HL-60 (cell line): Measurements from ENCODE around the gene TSSK6.
A peak's percentile ranks its signal among the peaks of the same experiment; 100 is the strongest.

Source experiments
- DNase-seq, 2 experiments: peaks; one replicate each; pipeline ENCODE4 v3.0.0-alpha.2; 2010 to 2020; ENCODE audit warnings: low read depth in 1 of 2, low spot score in 1 of 2
- H3K27ac ChIP-seq: fragments of 250-450 bp; sonication (Bioruptor Pico); replicated peaks from 2 replicates; pipeline ENCODE4 v1.5.1; 2020; ENCODE audit warnings: mild to moderate bottlenecking, moderate library complexity
- H3K27me3 ChIP-seq: fragments of 250-450 bp; sonication (Bioruptor Pico); 2 replicates; pipeline ENCODE4 v1.5.1; 2021; ENCODE audit warnings: mild to moderate bottlenecking, moderate library complexity; ENCODE audit not compliant: insufficient read depth, poor library complexity, severe bottlenecking
- H3K4me3 ChIP-seq: replicated peaks from 2 replicates; pipeline ENCODE4 v1.5.1; 2011; ENCODE audit warnings: mild to moderate bottlenecking, control low read depth, low read length; ENCODE audit not compliant: insufficient read depth
- GABPA ChIP-seq: IDR thresholded peaks from 2 replicates; pipeline ENCODE4 v1.6.1; 2012; ENCODE audit warnings: low read depth
- POLR2AphosphoS5 ChIP-seq: IDR thresholded peaks from 2 replicates; pipeline ENCODE4 v1.6.1; 2012; ENCODE audit warnings: low read depth
- SPI1 ChIP-seq: IDR thresholded peaks from 2 replicates; pipeline ENCODE4 v1.6.1; 2012; ENCODE audit warnings: low read depth, mild to moderate bottlenecking, borderline replicate concordance
- TF ChIP-seq, protein P1 (sequence below): IDR thresholded peaks from one replicate; pipeline ENCODE4 v1.5.1; 2011; ENCODE audit warnings: low read length, control low read depth, inconsistent platforms; ENCODE audit not compliant: insufficient read depth
- TF ChIP-seq, protein P2 (sequence below): IDR thresholded peaks from 2 replicates; pipeline ENCODE4 v1.6.1; 2012; ENCODE audit warnings: low read depth; ENCODE audit not compliant: insufficient replicate concordance

Gene TSSK6

DNA sequence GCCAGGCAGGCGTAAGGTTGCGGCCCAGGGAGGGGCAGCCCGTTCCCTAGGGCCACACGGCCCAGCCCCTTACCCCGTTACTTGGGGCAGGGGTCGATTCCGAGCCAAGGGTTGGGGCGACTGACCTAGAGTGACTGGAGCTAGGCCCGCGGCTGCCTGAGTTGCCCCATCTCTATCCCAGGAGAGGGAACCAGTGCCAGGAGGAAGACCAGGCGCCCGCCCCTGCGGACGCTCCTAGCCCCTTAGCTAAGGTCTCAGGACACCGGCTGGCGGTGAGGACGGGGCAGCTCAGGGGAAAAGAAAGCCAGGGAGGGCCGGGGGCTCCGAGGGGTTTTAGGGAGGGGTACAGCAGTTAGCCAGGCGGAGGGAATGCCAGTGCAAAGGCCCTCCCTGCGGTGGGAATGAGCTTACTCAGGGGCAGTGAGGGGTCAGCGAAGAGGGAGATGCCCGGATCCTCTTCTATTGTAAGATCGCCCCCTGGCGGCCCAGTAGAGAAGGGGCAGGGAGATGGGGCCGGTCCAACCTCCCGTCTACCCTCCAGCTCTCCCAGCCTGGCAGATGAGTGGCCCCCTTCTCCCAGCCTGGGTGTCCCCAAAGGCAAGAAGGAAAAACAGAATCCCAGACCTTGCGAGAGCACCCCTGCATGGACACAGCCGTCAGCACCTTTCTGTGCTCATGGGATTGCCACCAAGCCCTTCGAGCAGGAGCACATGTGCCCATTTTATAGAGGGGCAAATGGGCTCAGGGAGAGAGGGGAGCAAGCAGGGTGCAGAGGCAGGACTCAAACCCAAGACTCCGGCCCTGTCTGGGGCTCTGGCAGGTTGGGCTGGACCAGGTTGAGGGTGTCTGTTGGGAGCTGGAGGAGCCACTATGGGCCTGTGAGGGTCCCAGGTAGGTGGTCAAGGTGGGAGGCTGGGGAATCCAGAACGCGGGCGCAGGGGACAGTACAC lies 39.0 kb upstream of the TSSK6 start:
- TF ChIP-seq SPI1: no peak
- TF ChIP-seq, protein P1, sequence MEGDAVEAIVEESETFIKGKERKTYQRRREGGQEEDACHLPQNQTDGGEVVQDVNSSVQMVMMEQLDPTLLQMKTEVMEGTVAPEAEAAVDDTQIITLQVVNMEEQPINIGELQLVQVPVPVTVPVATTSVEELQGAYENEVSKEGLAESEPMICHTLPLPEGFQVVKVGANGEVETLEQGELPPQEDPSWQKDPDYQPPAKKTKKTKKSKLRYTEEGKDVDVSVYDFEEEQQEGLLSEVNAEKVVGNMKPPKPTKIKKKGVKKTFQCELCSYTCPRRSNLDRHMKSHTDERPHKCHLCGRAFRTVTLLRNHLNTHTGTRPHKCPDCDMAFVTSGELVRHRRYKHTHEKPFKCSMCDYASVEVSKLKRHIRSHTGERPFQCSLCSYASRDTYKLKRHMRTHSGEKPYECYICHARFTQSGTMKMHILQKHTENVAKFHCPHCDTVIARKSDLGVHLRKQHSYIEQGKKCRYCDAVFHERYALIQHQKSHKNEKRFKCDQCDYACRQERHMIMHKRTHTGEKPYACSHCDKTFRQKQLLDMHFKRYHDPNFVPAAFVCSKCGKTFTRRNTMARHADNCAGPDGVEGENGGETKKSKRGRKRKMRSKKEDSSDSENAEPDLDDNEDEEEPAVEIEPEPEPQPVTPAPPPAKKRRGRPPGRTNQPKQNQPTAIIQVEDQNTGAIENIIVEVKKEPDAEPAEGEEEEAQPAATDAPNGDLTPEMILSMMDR: peak; percentile 78
- DNase-seq: peak in 1 of 2 experiments; percentile 45
- no peak overlapping the region for H3K27ac ChIP-seq
- no peak overlapping the region for H3K4me3 ChIP-seq
- no peaks in the 10 kb centered on the region for H3K27me3 ChIP-seq

DNA sequence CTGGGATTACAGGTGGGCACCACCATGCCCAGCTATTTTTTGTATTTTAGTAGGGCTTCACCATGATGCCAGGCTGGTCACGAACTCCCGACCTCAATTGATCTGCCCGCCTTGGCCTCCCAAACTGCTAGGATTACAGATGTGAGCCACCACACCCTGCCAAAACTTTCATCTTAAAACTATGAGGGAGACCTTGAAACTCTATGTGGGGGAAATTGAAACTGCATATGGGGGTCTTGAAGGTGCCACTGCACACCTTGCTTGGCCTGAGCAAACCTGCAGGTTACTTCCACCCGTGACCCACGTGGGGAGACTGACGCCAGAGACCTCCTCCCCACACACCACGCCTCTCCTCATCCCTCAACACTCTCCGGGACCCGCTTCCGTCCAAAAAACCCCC lies 38.3 kb upstream of the TSSK6 start:
- no peak for DNase-seq
- H3K27me3 ChIP-seq: no peaks in the 10 kb centered on the region
- TF ChIP-seq, protein P2, sequence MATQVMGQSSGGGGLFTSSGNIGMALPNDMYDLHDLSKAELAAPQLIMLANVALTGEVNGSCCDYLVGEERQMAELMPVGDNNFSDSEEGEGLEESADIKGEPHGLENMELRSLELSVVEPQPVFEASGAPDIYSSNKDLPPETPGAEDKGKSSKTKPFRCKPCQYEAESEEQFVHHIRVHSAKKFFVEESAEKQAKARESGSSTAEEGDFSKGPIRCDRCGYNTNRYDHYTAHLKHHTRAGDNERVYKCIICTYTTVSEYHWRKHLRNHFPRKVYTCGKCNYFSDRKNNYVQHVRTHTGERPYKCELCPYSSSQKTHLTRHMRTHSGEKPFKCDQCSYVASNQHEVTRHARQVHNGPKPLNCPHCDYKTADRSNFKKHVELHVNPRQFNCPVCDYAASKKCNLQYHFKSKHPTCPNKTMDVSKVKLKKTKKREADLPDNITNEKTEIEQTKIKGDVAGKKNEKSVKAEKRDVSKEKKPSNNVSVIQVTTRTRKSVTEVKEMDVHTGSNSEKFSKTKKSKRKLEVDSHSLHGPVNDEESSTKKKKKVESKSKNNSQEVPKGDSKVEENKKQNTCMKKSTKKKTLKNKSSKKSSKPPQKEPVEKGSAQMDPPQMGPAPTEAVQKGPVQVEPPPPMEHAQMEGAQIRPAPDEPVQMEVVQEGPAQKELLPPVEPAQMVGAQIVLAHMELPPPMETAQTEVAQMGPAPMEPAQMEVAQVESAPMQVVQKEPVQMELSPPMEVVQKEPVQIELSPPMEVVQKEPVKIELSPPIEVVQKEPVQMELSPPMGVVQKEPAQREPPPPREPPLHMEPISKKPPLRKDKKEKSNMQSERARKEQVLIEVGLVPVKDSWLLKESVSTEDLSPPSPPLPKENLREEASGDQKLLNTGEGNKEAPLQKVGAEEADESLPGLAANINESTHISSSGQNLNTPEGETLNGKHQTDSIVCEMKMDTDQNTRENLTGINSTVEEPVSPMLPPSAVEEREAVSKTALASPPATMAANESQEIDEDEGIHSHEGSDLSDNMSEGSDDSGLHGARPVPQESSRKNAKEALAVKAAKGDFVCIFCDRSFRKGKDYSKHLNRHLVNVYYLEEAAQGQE: no peak
- no peak overlapping the region for H3K27ac ChIP-seq
- no peak overlapping the region for H3K4me3 ChIP-seq

DNA sequence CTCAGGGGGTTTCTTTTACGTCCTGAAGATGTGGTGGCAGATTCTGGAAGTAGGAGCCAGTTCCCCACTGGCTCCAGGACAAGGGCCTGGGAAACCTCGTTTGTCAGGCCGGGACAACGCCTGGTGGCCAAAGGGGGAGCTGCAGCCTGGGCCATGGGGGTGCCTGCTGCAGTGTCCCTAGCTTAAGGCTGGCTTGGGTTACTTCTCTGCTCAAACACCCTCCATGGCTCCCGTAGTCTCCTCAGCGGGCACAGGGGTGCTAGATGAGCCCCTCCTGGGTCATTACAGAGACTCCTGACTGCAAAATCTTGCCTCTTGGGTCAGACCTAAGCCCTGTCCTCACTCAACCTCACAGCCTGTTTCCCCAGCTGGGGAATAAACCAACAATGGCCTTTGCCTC lies 37.5 kb upstream of the TSSK6 start:
- peak in 1 of 2 experiments; percentile 45 for DNase-seq
- TF ChIP-seq, protein P2: no peak
- TF ChIP-seq SPI1: no peak
- TF ChIP-seq, protein P1: peak; percentile 28
- Histone ChIP-seq H3K27me3 (no peaks in the 10 kb centered on the region), H3K27ac (no peak overlapping the region), H3K4me3 (no peak overlapping the region)

DNA sequence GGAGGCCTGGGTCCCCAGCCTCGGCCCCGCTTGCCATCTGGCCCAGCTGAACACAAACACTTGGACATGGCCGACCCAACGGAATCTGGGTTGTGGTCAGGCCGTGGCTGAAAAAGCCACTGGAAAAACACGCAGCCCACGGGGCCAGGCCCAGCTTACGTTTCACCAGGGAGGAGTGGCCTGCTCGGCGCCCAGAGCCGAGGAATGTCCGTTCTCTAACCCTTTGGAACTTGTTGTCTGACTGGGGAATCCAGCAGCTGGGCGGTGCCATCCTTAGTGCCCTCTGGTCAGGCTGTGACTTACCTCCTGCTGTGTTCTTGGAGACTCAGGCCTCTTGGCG lies 36.5 kb upstream of the TSSK6 start:
- H3K4me3 ChIP-seq: no peak overlapping the region
- TF ChIP-seq POLR2AphosphoS5 (no peak), SPI1 (no peak), GABPA (no peak)
- TF ChIP-seq, protein P2: no peak
- TF ChIP-seq, protein P1: no peak
- no peak for DNase-seq
- no peaks in the 10 kb centered on the region for H3K27me3 ChIP-seq
- H3K27ac ChIP-seq: no peak overlapping the region
